ACHN (cell line): ENCODE data around the gene CATSPERE.
A peak's percentile ranks its signal among the peaks of the same experiment; 100 is the strongest.
"Not testable (repeated sequence)": the region's sequence is repeated elsewhere in the genome, so short reads cannot be mapped to it uniquely, and the experiment has no call there.

Source experiments
- DNase-seq: peaks from one replicate; pipeline ENCODE4 v3.0.0-alpha.2; 2015
- in situ Hi-C: cut with HindIII; loops from 2 replicates; pipeline ENCODE4 v1.10.0; 2017; ENCODE audit warnings: low sequenced_read_pairs, low pct_ligation_motif_present, low pct_unique_long_range_greater_than_20kb

Gene CATSPERE

GRCh38 chr1:244652623-244653438 is 191.8 kb downstream of the CATSPERE start, which contains the start of gene DESI2:
Gene DESI2, plus strand, starts transcription at chr1:244653126. Its CDS starts 188 bp downstream, at chr1:244653314.
- in situ Hi-C loops, result no loop called here
- peak; percentile 99 for DNase-seq

GRCh38 chr1:244653439-244654107 is 192.5 kb downstream of the CATSPERE start:
- in situ Hi-C loops, result no loop called here

DNA sequence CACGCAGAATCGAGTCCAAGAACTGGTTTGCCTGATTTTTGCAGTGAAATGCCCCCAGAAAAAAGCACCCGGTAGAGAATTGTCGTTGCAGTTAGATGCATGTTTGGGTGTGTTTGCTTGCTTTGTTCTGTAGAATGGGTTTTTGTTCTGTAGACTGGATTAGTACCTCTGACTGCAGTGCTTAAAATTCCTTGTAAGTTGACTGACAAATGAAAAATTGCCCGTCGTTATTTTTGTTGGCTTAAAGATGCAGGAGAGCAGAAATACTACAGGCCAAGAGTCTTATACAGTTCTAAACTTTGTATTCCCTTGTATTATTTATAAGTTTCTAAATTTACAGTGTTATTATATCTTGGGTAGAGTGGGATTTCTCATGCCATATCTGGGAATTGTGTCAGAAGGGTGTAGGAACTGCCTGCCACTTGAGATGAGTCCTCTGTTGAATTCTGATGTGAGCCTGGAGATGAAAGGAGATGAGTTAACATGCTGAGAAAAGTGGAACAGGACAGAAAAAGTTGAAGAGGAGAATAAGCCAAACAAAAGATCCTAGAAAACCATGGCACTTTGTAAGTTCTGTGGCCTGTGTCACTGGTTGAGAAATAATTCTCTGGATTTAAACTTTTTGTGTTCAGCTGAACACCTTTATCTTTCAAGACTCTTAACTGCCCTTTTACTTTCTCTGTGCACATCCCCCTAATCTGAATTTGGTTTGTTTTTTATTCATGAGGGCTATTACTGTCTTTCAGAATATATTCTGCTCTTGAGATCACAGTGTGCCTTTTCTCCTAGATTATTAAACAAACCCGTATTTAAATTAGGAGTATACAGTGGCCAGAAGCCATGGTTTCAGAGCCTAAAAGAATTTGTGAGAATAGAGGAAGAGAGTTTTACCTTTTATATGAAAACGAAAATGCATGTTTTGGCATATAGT is 193.3 kb downstream of the CATSPERE start:
- in situ Hi-C loops, result no loop called here
- peak; percentile 9 for DNase-seq

More at GRCh38 chr1:244653439-244654107, 192.5 kb downstream of the CATSPERE start:
- DNase-seq, result peak; percentile 37

DNA sequence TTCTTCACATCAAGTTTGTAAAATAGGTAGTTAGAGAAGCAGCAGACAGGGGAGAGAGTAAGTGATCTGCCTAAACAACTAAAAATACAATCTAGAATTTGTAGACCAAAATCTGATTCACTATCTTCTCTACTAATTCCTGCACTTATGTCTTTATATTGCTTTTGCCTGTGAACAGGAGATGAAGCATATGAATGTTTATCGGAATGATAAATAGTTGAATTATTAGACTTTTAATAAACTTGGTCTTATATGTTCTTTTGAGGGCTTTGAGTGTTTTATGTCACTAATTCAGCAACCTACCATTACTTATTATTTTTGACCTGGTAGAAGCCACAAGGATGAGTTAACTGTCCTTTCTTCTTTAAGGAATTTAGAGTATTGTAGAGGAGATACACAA is 194.1 kb downstream of the CATSPERE start:
- in situ Hi-C loops, result no loop called here
- DNase-seq, result no peak

GRCh38 chr1:244657421-244657820 is 196.3 kb downstream of the CATSPERE start:
- in situ Hi-C loops, result no loop called here
- no peak for DNase-seq

- no peak for DNase-seq
- in situ Hi-C loops, result no loop called here
Measured at GRCh38 chr1:244659694-244660093, 198.6 kb downstream of the CATSPERE start.

- in situ Hi-C loops, result no loop called here
- DNase-seq, result no peak
Measured at GRCh38 chr1:244660595-244660994, 199.5 kb downstream of the CATSPERE start.

GRCh38 chr1:244661569-244662312 is 200.7 kb downstream of the CATSPERE start:
- DNase-seq, in situ Hi-C loops: not testable (repeated sequence)

DNA sequence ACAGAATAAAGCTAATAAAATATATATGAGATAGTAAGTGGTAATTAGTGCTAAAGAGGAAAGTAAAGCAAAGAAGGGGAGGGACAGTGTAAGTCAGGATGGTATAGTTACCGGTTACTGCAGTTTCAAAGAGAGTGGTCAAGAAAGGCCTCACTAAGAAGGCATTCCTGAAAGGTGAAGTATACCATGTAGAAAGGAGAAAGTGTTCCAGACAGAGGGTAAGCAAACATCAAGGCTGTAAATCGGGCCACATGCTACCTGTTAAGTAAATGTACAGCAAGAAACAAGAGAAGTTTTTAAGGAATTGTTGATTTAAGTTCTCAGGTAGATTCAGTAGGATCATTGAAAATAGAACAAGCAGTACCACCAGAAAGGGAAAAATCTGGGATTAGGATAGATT is 201.5 kb downstream of the CATSPERE start:
- peak; percentile 59 for DNase-seq
- in situ Hi-C loops, result no loop called here

- DNase-seq, result no peak
- in situ Hi-C loops, result no loop called here
Measured at GRCh38 chr1:244664353-244664752, 203.3 kb downstream of the CATSPERE start.

- DNase-seq, result no peak
- in situ Hi-C loops, result no loop called here
Measured at GRCh38 chr1:244665771-244666217, 204.7 kb downstream of the CATSPERE start.

- in situ Hi-C loops, DNase-seq: not testable (repeated sequence)
Measured at GRCh38 chr1:244666672-244667418, 205.8 kb downstream of the CATSPERE start.

DNA sequence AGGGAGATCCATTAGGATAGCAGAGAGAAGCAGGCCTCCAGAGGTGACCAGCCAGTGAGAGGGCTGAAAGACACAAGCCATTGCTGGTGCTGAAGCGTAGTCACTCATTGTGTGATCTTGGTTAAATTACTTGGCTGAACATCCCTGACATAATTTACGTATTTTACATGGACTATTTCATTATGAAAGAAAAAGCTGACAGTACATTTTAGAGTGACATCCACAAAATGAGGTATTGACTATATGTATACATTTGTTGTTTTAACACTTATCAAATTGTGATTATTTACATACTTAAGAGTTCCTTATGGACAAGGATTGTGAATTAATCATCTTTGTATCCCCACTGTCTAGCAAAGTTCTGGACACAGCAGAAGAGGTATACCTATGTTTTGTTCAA is 206.7 kb downstream of the CATSPERE start:
- no peak for DNase-seq
- in situ Hi-C loops, result no loop called here

DNA sequence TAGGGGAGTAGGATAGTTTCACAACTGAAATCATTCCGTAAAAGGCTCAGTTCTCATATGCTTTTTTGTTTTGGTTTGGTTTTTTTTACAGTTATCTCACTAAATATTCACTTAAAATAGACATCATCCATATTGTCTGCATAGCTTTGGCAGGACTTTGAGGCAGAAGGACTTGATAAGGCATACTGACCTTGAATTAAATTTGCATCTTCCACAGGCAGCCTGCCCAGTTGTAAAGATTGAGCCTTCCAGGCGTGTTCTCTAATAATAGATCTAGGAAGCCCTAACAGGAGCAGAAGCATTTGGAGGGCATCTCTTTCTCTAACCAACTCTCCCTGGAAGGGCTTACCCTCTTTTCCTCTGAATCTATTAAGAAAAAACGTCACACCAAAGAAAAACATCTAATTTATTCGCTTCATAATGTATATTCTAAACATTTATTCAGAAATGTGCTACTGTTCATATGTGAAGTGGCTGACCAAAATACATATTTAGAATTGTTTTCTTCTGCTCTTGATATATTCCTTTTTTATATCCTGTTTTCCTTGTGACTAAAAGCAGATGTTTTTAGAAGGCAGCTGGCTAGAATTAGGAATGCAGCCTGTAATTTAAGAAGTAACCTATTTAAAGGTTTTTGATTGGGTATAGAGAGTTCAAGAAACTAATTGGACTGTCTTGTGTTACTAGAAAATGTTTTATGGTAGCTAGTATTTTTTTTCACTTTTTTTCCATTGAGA is 212.0 kb downstream of the CATSPERE start:
- no peak for DNase-seq
- in situ Hi-C loops, result no loop called here

DNA sequence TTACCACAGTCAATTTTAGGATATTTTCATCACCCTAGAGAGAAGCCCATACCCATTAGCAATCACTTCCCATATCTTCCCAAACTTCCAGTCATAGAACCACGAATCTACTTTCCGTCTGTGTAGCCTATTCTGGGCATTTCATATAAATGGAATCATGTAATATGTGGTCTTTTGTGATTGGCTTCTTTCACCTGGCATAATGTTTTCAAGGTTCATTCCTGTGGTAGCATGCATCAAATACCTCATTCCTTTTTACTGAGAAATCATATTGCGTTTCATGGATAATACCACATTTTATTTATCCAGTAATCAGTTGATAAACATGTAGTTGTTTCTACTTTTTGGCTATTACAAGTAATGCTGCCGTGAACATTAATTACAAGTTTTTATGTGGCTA is 213.4 kb downstream of the CATSPERE start:
- in situ Hi-C loops, result no loop called here

GRCh38 chr1:244675167-244675566 is 214.1 kb downstream of the CATSPERE start:
- in situ Hi-C loops, result no loop called here

More for the DNA sequence above, 213.4 kb downstream of the CATSPERE start:
- no peak for DNase-seq

DNA sequence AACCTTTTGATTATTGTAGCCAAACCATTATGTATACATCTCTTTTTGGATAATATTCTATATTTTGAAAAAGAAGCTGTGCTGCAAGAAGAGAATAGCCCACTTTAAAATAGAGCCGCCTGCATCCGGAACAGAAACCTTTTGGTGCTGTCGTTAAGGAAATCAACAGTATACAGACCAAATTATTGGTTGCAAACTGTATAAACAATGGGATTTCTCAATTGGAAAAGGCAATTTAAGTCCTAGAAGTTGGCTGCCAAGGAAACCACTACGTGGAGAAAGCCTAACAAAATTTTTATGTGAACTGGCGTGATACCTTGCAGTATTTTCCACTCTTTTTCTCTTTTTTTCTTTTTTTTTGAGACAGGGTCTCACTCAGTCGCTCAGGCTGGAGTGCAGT is 217.6 kb downstream of the CATSPERE start:
- in situ Hi-C loops, result no loop called here
- no peak for DNase-seq

More at GRCh38 chr1:244675167-244675566, 214.1 kb downstream of the CATSPERE start:
- DNase-seq, result no peak
